Gastrocnemius medialis (tissue), 4 donors: ENCODE results near the gene EIF5.

ENCODE experiments used
- POLR2A ChIP-seq, 2 donors: fragments of 450-650 bp; IDR thresholded peaks; one replicate each; pipeline ENCODE4 v1.6.1; 2017; ENCODE audit warnings: antibody characterized with exemption in 2 of 2, mild to moderate bottlenecking in 2 of 2, moderate library complexity in 2 of 2
- TF ChIP-seq, protein P1 (sequence below), 5 experiments: fragments of 450-650 bp in 3 of 5; fragments of 200-600 bp in 2 of 5; sonication (generic) in 2 of 5; IDR thresholded peaks in 4 of 5; conservative IDR thresholded peaks in 1 of 5; 1 replicate in 4 of 5; 2 replicates in 1 of 5; pipeline ENCODE4 v1.5.1; 2016 to 2019; ENCODE audit warnings: antibody characterized with exemption in 5 of 5, mild to moderate bottlenecking in 3 of 5, moderate library complexity in 3 of 5

DNA sequence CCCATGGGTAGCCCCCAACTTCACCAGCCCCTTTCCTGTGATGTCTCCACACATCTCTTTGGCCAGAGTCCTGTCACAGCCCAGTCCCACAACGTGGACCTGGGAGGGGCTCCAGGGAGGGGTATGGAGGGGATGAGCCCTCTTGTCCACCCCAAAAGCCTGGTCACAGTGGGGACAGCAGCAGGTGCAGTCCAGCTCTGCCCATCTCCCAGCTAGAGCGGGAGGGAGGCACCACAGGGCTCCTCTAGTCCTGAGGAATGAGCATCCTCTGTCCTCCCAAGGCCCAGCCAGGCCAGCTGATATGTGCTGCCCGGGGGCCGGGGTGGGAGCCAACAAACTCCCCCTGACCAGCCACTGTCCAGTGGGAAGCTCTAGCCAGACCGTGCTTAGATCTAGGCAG is 43.5 kb upstream of the EIF5 start:
- TF ChIP-seq POLR2A (IDR thresholded peaks at IDR 0.05): no peak
- TF ChIP-seq, protein P1, sequence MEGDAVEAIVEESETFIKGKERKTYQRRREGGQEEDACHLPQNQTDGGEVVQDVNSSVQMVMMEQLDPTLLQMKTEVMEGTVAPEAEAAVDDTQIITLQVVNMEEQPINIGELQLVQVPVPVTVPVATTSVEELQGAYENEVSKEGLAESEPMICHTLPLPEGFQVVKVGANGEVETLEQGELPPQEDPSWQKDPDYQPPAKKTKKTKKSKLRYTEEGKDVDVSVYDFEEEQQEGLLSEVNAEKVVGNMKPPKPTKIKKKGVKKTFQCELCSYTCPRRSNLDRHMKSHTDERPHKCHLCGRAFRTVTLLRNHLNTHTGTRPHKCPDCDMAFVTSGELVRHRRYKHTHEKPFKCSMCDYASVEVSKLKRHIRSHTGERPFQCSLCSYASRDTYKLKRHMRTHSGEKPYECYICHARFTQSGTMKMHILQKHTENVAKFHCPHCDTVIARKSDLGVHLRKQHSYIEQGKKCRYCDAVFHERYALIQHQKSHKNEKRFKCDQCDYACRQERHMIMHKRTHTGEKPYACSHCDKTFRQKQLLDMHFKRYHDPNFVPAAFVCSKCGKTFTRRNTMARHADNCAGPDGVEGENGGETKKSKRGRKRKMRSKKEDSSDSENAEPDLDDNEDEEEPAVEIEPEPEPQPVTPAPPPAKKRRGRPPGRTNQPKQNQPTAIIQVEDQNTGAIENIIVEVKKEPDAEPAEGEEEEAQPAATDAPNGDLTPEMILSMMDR (IDR thresholded peaks at IDR 0.05 in 4 of 5, conservative IDR thresholded peaks at IDR 0.05 in 1 of 5): no peak
